Fibroblast of mammary gland (primary cell): ENCODE measurements around the gene KAT14.
"Not testable (repeated sequence)": the region's sequence is repeated elsewhere in the genome, so short reads cannot be mapped to it uniquely, and the experiment has no call there.

Source experiments
- DNase-seq: peaks from one replicate; pipeline ENCODE4 v3.0.0-alpha.2; 2010; ENCODE audit warnings: low read depth
- H3K4me3 ChIP-seq: 2 replicates; pipeline ENCODE4 v1.5.1; 2011; ENCODE audit warnings: low read depth, mild to moderate bottlenecking, low read length, moderate library complexity; ENCODE audit not compliant: control insufficient read depth
- TF ChIP-seq, protein P1 (sequence below): conservative IDR thresholded peaks from 2 replicates; pipeline ENCODE4 v1.5.1; 2011; ENCODE audit warnings: low read depth, low read length, inconsistent platforms; ENCODE audit not compliant: control insufficient read depth, insufficient read depth

The KAT14 gene, protein sequence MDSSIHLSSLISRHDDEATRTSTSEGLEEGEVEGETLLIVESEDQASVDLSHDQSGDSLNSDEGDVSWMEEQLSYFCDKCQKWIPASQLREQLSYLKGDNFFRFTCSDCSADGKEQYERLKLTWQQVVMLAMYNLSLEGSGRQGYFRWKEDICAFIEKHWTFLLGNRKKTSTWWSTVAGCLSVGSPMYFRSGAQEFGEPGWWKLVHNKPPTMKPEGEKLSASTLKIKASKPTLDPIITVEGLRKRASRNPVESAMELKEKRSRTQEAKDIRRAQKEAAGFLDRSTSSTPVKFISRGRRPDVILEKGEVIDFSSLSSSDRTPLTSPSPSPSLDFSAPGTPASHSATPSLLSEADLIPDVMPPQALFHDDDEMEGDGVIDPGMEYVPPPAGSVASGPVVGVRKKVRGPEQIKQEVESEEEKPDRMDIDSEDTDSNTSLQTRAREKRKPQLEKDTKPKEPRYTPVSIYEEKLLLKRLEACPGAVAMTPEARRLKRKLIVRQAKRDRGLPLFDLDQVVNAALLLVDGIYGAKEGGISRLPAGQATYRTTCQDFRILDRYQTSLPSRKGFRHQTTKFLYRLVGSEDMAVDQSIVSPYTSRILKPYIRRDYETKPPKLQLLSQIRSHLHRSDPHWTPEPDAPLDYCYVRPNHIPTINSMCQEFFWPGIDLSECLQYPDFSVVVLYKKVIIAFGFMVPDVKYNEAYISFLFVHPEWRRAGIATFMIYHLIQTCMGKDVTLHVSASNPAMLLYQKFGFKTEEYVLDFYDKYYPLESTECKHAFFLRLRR

DNA sequence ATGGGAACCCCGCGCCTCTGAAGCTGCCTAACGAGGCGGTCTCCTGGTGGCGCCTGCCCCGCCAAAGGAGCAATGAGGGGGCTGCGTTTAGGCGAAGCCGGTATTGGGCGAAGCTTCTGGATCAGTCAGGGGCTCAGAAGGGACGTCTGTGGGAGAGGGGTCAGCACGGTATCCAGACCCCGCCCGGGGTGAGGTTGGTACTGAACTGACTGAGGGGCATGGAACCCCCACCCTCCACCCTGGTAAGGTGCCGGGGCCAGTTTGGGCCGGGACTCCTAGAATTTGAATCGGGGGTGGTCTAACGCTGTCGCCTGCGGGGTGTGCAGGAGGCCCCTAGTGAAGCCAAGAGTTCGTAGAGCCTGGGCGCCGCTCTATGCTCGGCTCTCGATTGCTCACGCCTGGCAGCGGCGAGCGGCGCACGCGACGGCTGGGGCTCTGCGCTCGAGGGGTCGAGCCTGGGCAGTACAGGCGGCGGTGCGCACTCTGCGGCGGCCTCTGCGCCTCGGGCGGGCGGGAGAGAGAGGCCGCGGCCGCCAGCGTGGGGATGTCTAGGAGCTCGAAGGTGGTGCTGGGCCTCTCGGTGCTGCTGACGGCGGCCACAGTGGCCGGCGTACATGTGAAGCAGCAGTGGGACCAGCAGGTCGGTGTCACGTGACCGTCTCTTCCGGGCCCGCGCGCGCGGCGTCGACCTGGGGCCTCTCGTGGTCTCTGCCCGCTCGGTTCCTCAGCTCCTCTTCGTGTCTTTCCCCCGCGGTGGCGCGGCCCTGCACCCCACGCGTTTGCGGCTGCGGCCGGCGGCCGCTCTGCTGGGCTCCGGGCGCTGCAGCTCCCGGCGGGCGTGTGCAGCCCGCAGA lies at the start of gene KAT14, which contains the start of gene PET117:
Gene KAT14 (plus strand): TSS at position 452 of the 854 bp plus-strand sequence. CDS start 4,798 bp downstream, outside the sequence.
Gene PET117 (plus strand): TSS at position 452 of the 854 bp plus-strand sequence. CDS start 93 bp downstream, at position 545.
- peak; percentile 89 for DNase-seq
- H3K4me3 ChIP-seq, result peak within 1 kb of the TSS; percentile 83
- TF ChIP-seq, protein P1, sequence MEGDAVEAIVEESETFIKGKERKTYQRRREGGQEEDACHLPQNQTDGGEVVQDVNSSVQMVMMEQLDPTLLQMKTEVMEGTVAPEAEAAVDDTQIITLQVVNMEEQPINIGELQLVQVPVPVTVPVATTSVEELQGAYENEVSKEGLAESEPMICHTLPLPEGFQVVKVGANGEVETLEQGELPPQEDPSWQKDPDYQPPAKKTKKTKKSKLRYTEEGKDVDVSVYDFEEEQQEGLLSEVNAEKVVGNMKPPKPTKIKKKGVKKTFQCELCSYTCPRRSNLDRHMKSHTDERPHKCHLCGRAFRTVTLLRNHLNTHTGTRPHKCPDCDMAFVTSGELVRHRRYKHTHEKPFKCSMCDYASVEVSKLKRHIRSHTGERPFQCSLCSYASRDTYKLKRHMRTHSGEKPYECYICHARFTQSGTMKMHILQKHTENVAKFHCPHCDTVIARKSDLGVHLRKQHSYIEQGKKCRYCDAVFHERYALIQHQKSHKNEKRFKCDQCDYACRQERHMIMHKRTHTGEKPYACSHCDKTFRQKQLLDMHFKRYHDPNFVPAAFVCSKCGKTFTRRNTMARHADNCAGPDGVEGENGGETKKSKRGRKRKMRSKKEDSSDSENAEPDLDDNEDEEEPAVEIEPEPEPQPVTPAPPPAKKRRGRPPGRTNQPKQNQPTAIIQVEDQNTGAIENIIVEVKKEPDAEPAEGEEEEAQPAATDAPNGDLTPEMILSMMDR, result no peak

GRCh38 chr20:18088298-18088697 lies 49.4 kb upstream of the KAT14 start:
- not testable (repeated sequence) for H3K4me3 ChIP-seq, DNase-seq

- not testable (repeated sequence) for DNase-seq, H3K4me3 ChIP-seq
Measured at GRCh38 chr20:18088841-18089240, 48.8 kb upstream of the KAT14 start.

DNA sequence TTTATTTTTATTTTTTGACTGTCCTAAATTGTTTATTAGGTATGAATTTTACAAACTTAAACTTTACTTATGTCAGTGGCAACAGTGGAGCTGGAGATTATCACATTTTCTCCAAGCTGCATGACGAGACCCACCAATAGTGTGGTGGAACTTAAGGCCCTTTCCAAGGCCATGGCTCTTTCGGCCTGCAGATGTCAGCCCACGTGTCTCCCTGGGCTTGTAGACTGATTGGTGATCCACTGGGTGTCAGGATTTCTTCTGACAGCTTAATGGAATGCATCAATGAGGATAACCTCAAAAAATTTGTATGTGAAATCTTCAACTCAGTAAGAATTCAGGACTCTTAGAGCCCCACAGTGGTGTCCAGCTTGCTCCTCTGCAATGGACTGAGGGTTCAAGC lies 47.6 kb upstream of the KAT14 start:
- TF ChIP-seq, protein P1, result no peak
- no peak overlapping the region for H3K4me3 ChIP-seq
- DNase-seq, result no peak

GRCh38 chr20:18090477-18090876 lies 47.2 kb upstream of the KAT14 start:
- no peak overlapping the region for H3K4me3 ChIP-seq
- TF ChIP-seq, protein P1, result no peak
- no peak for DNase-seq

GRCh38 chr20:18091623-18092022 lies 46.0 kb upstream of the KAT14 start:
- no peak for DNase-seq
- TF ChIP-seq, protein P1, result no peak
- H3K4me3 ChIP-seq, result no peak overlapping the region

- TF ChIP-seq, protein P1, result no peak
- no peak for DNase-seq
- no peak overlapping the region for H3K4me3 ChIP-seq
Measured at GRCh38 chr20:18092890-18093289, 44.8 kb upstream of the KAT14 start.
